K562 (cell line): Measurements from ENCODE around the gene ANP32B. TPM values are rescaled to one million over a fixed set of nuclear protein-coding genes. Genes with fewer than 3 reads are reported as not detected.

Source experiments
- ATAC-seq: fragments of 200-7000 bp; cut with Tn5 transposase; 3 replicates; pipeline ENCODE4 v1.9.1; 2020; ENCODE audit warnings: moderate library complexity
- BruUV-seq: library from RNA; stranded (reverse); fragments of 400-500 nt; replicated peaks from 2 replicates; lab custom pipeline; 2021; lab: Mats Ljungman, UMichigan
- CTCF ChIA-PET: fragments of 300-600 bp; formaldehyde crosslinking; extraction: SDS; loops from one replicate; lab custom pipeline; 2021; ENCODE audit warnings: low intra/inter-chr PET ratio; lab: Yijun Ruan, JAX
- POLR2A ChIA-PET: fragments of 300-600, 350-650 bp; sonication (Branson Sonifier 250); formaldehyde crosslinking; extraction: SDS; loops from one replicate; lab custom pipeline; 2021; ENCODE audit warnings: antibody characterized with exemption, inconsistent platforms; lab: Yijun Ruan, JAX
- DNase-seq, 4 experiments: peaks; one replicate each; pipeline versions ENCODE4 v3.0.0 to v3.0.0-alpha.2; 2011 to 2018; ENCODE audit warnings: low spot score in 3 of 4, mixed read lengths in 3 of 4; ENCODE audit errors: extremely low read depth in 1 of 4
- FAIRE-seq: peaks from 2 replicates; lab custom pipeline; 2011; peaks lifted over from hg19 to GRCh38; lab: Jason Lieb, UNC
- H2AFZ ChIP-seq: 2 replicates; pipeline ENCODE4 v1.6.0; 2011; ENCODE audit warnings: low read depth, low read length, control low read depth, inconsistent platforms
- H3K27ac ChIP-seq: fragments of 200-600 bp; 3 replicates; pipeline ENCODE4 v1.8.0; 2011; ENCODE audit warnings: low read depth, mild to moderate bottlenecking, control low read depth, inconsistent platforms, low read length, moderate library complexity, mixed read lengths; ENCODE audit errors: extremely low read depth
- H3K27me3 ChIP-seq, 2 experiments: fragments of 300-600 bp in 1 of 2; 2 replicates in 1 of 2; 3 replicates in 1 of 2; pipeline versions ENCODE4 v1.6.0 to v1.8.0; 2011; ENCODE audit warnings: inconsistent platforms in 2 of 2, low read length in 2 of 2, mild to moderate bottlenecking in 1 of 2, mixed read lengths in 1 of 2, moderate library complexity in 1 of 2; ENCODE audit not compliant: control insufficient read depth in 2 of 2, insufficient read depth in 2 of 2
- H3K36me3 ChIP-seq: fragments of 300-600 bp; 3 replicates; pipeline ENCODE4 v1.8.0; 2011; ENCODE audit warnings: mild to moderate bottlenecking, low read length, inconsistent platforms; ENCODE audit not compliant: control insufficient read depth, insufficient read depth
- H3K4me1 ChIP-seq, 2 experiments: fragments of 200-600 bp in 1 of 2; replicated peaks in 1 of 2; 2 replicates in 1 of 2; 3 replicates in 1 of 2; pipeline versions ENCODE4 v1.5.1 to v1.8.0; 2011; ENCODE audit warnings: inconsistent platforms in 2 of 2, low read length in 2 of 2, mild to moderate bottlenecking in 1 of 2, mixed read lengths in 1 of 2, moderate library complexity in 1 of 2; ENCODE audit not compliant: control insufficient read depth in 2 of 2, insufficient read depth in 2 of 2
- H3K4me2 ChIP-seq: 2 replicates; pipeline ENCODE4 v1.6.1; 2011; ENCODE audit warnings: low read length, control low read depth, inconsistent platforms, mixed read lengths; ENCODE audit not compliant: insufficient read depth
- H3K4me3 ChIP-seq: fragments of 200-600 bp; sonication (generic), shearing (Covaris generic); 2 replicates; pipeline ENCODE4 v1.5.1; 2016; ENCODE audit warnings: control low read depth, inconsistent platforms
- H3K79me2 ChIP-seq: fragments of 200-600 bp; 3 replicates; pipeline ENCODE4 v1.8.0; 2011; ENCODE audit warnings: low read length, inconsistent platforms; ENCODE audit not compliant: control insufficient read depth, insufficient read depth
- H3K9ac ChIP-seq, 2 experiments: 2 replicates each; pipeline versions ENCODE4 v1.6.0 to v1.6.1; 2011; ENCODE audit warnings: low read depth in 2 of 2, low read length in 2 of 2, control low read depth in 1 of 2, inconsistent platforms in 1 of 2, mild to moderate bottlenecking in 1 of 2, mixed read lengths in 1 of 2; ENCODE audit not compliant: insufficient read depth in 1 of 2
- H3K9me1 ChIP-seq: one replicate; pipeline ENCODE4 v1.6.0; 2011; ENCODE audit warnings: inconsistent platforms, mild to moderate bottlenecking, low read length, moderate library complexity; ENCODE audit not compliant: control insufficient read depth, insufficient read depth
- H3K9me3 ChIP-seq: replicated peaks from 2 replicates; pipeline ENCODE4 v1.5.1; 2011; ENCODE audit warnings: low read depth, low read length, inconsistent platforms; ENCODE audit not compliant: control insufficient read depth, insufficient read depth
- H4K20me1 ChIP-seq: replicated peaks from 2 replicates; pipeline ENCODE4 v1.6.1; 2011; ENCODE audit warnings: low read length, inconsistent platforms, mixed read lengths; ENCODE audit not compliant: control insufficient read depth, insufficient read depth
- CTBP1 ChIP-seq: fragments of 450-650 bp; IDR thresholded peaks from 2 replicates; pipeline ENCODE4 v1.6.1; 2016; ENCODE audit warnings: borderline replicate concordance
- HDAC6 ChIP-seq: IDR thresholded peaks from 2 replicates; pipeline ENCODE4 v1.6.1; 2012; ENCODE audit warnings: low read depth, mild to moderate bottlenecking, control low read depth, inconsistent platforms, low read length, moderate library complexity
- KDM1A ChIP-seq, 2 experiments: fragments of 450-650 bp; IDR thresholded peaks; 2 replicates each; pipeline ENCODE4 v1.6.1; 2016; ENCODE audit warnings: mild to moderate bottlenecking in 2 of 2
- NR2C2 ChIP-seq, 2 experiments: fragments of 200-800 bp in 1 of 2; sonication (Bioruptor generic) in 1 of 2; sonication (generic) in 1 of 2; formaldehyde crosslinking in 1 of 2; IDR thresholded peaks; 2 replicates each; pipeline versions ENCODE4 v1.6.1 to v1.8.0; 2016 to 2022; ENCODE audit warnings: mild to moderate bottlenecking in 1 of 2, missing compliant biosample characterization in 1 of 2, missing genetic modification characterization in 1 of 2, missing genetic modification reagents in 1 of 2
- SRF ChIP-seq, 2 experiments: fragments of 250-450, 450-650 bp in 1 of 2; sonication (Bioruptor Pico) in 1 of 2; sonication (generic) in 1 of 2; formaldehyde crosslinking; IDR thresholded peaks; 2 replicates each; pipeline versions ENCODE4 v1.5.0 to v1.5.1; 2020 to 2022; ENCODE audit warnings: mild to moderate bottlenecking in 1 of 2, missing genetic modification reagents in 1 of 2
- STAT5B ChIP-seq: fragments of 250-450 bp; sonication (Bioruptor Pico); IDR thresholded peaks from 2 replicates; pipeline ENCODE4 v1.8.0; 2021; ENCODE audit warnings: mild to moderate bottlenecking, inconsistent platforms
- THRAP3 ChIP-seq: fragments of 450-650 bp; IDR thresholded peaks from 2 replicates; pipeline ENCODE4 v1.6.1; 2016; ENCODE audit warnings: mild to moderate bottlenecking, inconsistent platforms, borderline replicate concordance
- ZNF79 ChIP-seq: fragments of 250-450 bp; sonication (Bioruptor Pico); IDR thresholded peaks from 2 replicates; pipeline ENCODE4 v1.4.0; 2020; ENCODE audit warnings: low read depth, mild to moderate bottlenecking, moderate library complexity
- in situ Hi-C: fragments of 300-500 bp; cut with MboI; formaldehyde crosslinking; loops from 4 replicates; pipeline ENCODE4 v1.15.0; 2018; ENCODE audit warnings: inconsistent platforms, mixed read lengths
- intact Hi-C: fragments of 100-400 bp; cut with micrococcal nuclease; formaldehyde crosslinking; loops from 2 replicates; pipeline ENCODE4 v1.14.2; 2022
- polyA plus RNA-seq, 8 experiments: library from polyadenylated mRNA; depleted of rRNA in 4 of 8; stranded (reverse) in 5 of 8; unstranded in 3 of 8; fragments of >200 nt; fragmentation: Nextera tagmentation in 2 of 8; fragmentation: Illumina TruSeq in 1 of 8; extraction: Ambion mirVana in 2 of 8; extraction: Trizol in 1 of 8; gene quantifications; 2 replicates each; pipeline versions ENCODE4 v1.2.1 to v1.2.3, GENCODE V29; 2011 to 2014; ENCODE audit warnings: inconsistent platforms in 1 of 8, missing spikeins in 1 of 8
- total RNA-seq, 7 experiments: library from RNA; depleted of rRNA in 6 of 7; stranded (reverse); fragments of >200 nt in 6 of 7; fragmentation: Illumina TruSeq in 2 of 7; extraction: Trizol in 2 of 7; gene quantifications; 2 replicates each; pipeline versions ENCODE4 v1.2.1 to v1.2.3, GENCODE V29; 2011 to 2021; ENCODE audit warnings: low replicate concordance in 1 of 7

The ANP32B gene
- total and polyA plus RNA-seq, 9 of the 15 experiments (the other 6 are each of a cell fraction or from before 2014, with no cell fraction given), result 68.9 to 815 (median 141) TPM

- Histone ChIP-seq H3K9ac (no peak overlapping the region), H3K27me3 (no peaks in the 10 kb centered on the region), H4K20me1 (no peaks in the 10 kb centered on the region), H3K9me3 (no peaks in the 10 kb centered on the region), H3K79me2 (peaks cover 20% of the 10 kb centered on the region; the same call in 2 of the 3 replicates), H3K4me2 (no peak overlapping the region), H3K9me1 (no peaks in the 10 kb centered on the region), H3K4me3 (no peak overlapping the region), H3K4me1 (peaks cover 33 to 51% of the 10 kb centered on the region in 2 experiments), H2AFZ (0 out of 2 replicates have a peak overlapping the region, but pooled peaks have one; percentile 35), H3K36me3 (no peaks in the 10 kb centered on the region; the same call in 2 of the 3 replicates), H3K27ac (no peak overlapping the region; the same call in 2 of the 3 replicates)
- intact Hi-C loops, result no loop called here
- DNase-seq, result peak in 1 of 4 experiments; percentile 24
- no peak for TF ChIP-seq STAT5B (CRISPR knock-in tag)
- TF ChIP-seq HDAC6, result no peak
- TF ChIP-seq KDM1A (IDR thresholded peaks at IDR 0.05), result peak in 1 of 2 experiments; percentile 11; a peak in 1 of 4 replicates
- no peak for TF ChIP-seq CTBP1
- no peak for TF ChIP-seq NR2C2 (CRISPR knock-in tag; IDR thresholded peaks at IDR 0.05)
- no peak for TF ChIP-seq NR2C2 (tag; IDR thresholded peaks at IDR 0.05)
- TF ChIP-seq SRF (CRISPR knock-in tag; IDR thresholded peaks at IDR 0.05), result peak in 1 of 2 experiments; percentile 66; a peak in 1 of 4 replicates
- TF ChIP-seq THRAP3, result no peak
- no peak for TF ChIP-seq ZNF79 (CRISPR knock-in tag)
- in situ Hi-C loops, result no loop called here
- no TSS peak for BruUV-seq
- FAIRE-seq, result no peak
- POLR2A ChIA-PET, result interaction anchor here (0.8 to 0.9 kb wide), 2 partner anchors 27 to 37 kb away, joined by 3 to 5 read pairs; partner anchors contain the start of gene ANP32B
- CTCF ChIA-PET, result no interaction called here
- ATAC-seq, result no peak
These were observed 26.8 kb upstream of the ANP32B start for GRCh38 chr9:97956331-97956730.
